OCI-LY1 (cell line): Measurements from ENCODE around the gene TM4SF18.

Experiments used
- H2AFZ ChIP-seq: fragments of 200-600 bp; sonication (generic), shearing (Covaris generic); 2 replicates; pipeline ENCODE4 v1.6.0; 2014; ENCODE audit warnings: antibody characterized with exemption, mild to moderate bottlenecking, low read length
- H3F3A ChIP-seq: fragments of 200-600 bp; sonication (generic), shearing (Covaris generic); 2 replicates; pipeline ENCODE4 v1.6.0; 2014; ENCODE audit warnings: mild to moderate bottlenecking, antibody characterized with exemption, low read length, moderate library complexity; ENCODE audit not compliant: insufficient read depth
- H3K27ac ChIP-seq: fragments of 200-600 bp; sonication (generic); 2 replicates; pipeline ENCODE4 v1.5.1; 2014; ENCODE audit warnings: low read length, mixed run types, mild to moderate bottlenecking, low read depth; ENCODE audit not compliant: poor library complexity, severe bottlenecking
- H3K27me3 ChIP-seq: fragments of 200-600 bp; sonication (generic); 2 replicates; pipeline ENCODE4 v1.6.0; 2014; ENCODE audit warnings: antibody characterized with exemption, mild to moderate bottlenecking, low read length, moderate library complexity; ENCODE audit not compliant: insufficient read depth
- H3K36me3 ChIP-seq: fragments of 200-600 bp; sonication (generic); 2 replicates; pipeline ENCODE4 v1.6.1; 2014; ENCODE audit warnings: mild to moderate bottlenecking, antibody characterized with exemption, low read length, moderate library complexity, mixed read lengths; ENCODE audit not compliant: insufficient read depth
- H3K4me1 ChIP-seq: fragments of 200-600 bp; sonication (generic); 2 replicates; pipeline ENCODE4 v1.5.1; 2014; ENCODE audit warnings: mild to moderate bottlenecking, low read length, moderate library complexity; ENCODE audit not compliant: insufficient read depth, severe bottlenecking
- H3K4me2 ChIP-seq: fragments of 200-600 bp; sonication (generic), shearing (Covaris generic); 2 replicates; pipeline ENCODE4 v1.6.1; 2014; ENCODE audit warnings: low read length
- H3K4me3 ChIP-seq: fragments of 200-600 bp; sonication (generic); 2 replicates; pipeline ENCODE4 v1.5.1; 2014; ENCODE audit warnings: low read length, low read depth, mild to moderate bottlenecking, mixed read lengths; ENCODE audit not compliant: poor library complexity, severe bottlenecking
- H3K79me2 ChIP-seq: fragments of 200-600 bp; shearing (Covaris generic); 2 replicates; pipeline ENCODE4 v1.6.1; 2016; ENCODE audit warnings: mixed run types, low read length, mixed read lengths; ENCODE audit not compliant: insufficient read depth
- H3K9ac ChIP-seq: fragments of 200-600 bp; sonication (generic), shearing (Covaris generic); 2 replicates; pipeline ENCODE4 v1.6.1; 2014; ENCODE audit warnings: mild to moderate bottlenecking, low read length, mixed read lengths
- H3K9me2 ChIP-seq: fragments of 200-600 bp; sonication (generic), shearing (Covaris generic); 2 replicates; pipeline ENCODE4 v1.6.1; 2014; ENCODE audit warnings: low read depth, mild to moderate bottlenecking, low read length, mixed read lengths
- H3K9me3 ChIP-seq: fragments of 200-600 bp; shearing (Covaris generic); 2 replicates; pipeline ENCODE4 v1.6.1; 2014; ENCODE audit warnings: low read length, mixed read lengths
- H4K20me1 ChIP-seq: fragments of 200-600 bp; sonication (generic), shearing (Covaris generic); 2 replicates; pipeline ENCODE4 v1.6.0; 2016; ENCODE audit warnings: mild to moderate bottlenecking, low read length; ENCODE audit not compliant: insufficient read depth
- EZH2 ChIP-seq: fragments of 200-600 bp; sonication (generic), shearing (Covaris generic); IDR thresholded peaks from 2 replicates; pipeline ENCODE4 v1.8.0; 2017; ENCODE audit warnings: borderline replicate concordance, mixed run types, mild to moderate bottlenecking, antibody characterized with exemption, low read length, moderate library complexity, mixed read lengths
- TF ChIP-seq, protein P1 (sequence below): fragments of 200-600 bp; sonication (generic), shearing (Covaris generic); IDR thresholded peaks from 2 replicates; pipeline ENCODE4 v1.5.1; 2017; ENCODE audit warnings: mild to moderate bottlenecking, antibody characterized with exemption, low read length, moderate library complexity, mixed read lengths

TM4SF18 gene

GRCh38 chr3:149362366-149362765, 28.9 kb upstream of the TM4SF18 start:
- no peak overlapping the region for H3K27ac ChIP-seq
- H3K79me2 ChIP-seq, result no peaks in the 10 kb centered on the region
- no peak for TF ChIP-seq EZH2
- H3K4me1 ChIP-seq, result no peaks in the 10 kb centered on the region
- no peaks in the 10 kb centered on the region for H3K9me2 ChIP-seq
- no peaks in the 10 kb centered on the region for H3K9me3 ChIP-seq
- H4K20me1 ChIP-seq, result no peaks in the 10 kb centered on the region
- no peak overlapping the region for H3K4me2 ChIP-seq
- H2AFZ ChIP-seq, result no peak overlapping the region
- no peak overlapping the region for H3K9ac ChIP-seq
- H3F3A ChIP-seq, result no peaks in the 10 kb centered on the region
- no peaks in the 10 kb centered on the region for H3K36me3 ChIP-seq
- H3K27me3 ChIP-seq, result peaks cover 5% of the 10 kb centered on the region; the same call in 1 of the 2 replicates
- no peak overlapping the region for H3K4me3 ChIP-seq

DNA sequence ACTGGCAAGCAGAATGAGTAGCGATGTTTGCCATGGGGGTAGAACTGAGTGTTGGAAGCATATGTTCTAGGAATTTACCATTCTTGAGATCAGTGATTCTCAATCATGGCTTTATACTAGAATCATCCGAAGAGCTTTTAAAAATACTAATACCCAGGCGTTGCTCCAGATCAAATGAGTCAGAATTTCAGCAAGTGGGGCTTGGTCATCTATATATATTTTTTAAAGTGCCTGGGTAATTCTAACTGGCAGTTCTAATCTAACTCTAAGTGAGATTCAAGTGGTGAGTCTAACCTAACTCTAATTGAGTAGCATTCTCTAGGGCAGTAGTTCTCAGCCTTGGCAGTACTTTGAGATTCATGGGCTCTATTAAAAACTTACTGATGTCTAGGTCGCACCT, 23.2 kb upstream of the TM4SF18 start:
- Histone ChIP-seq H3K9me2 (no peaks in the 10 kb centered on the region), H4K20me1 (no peaks in the 10 kb centered on the region), H2AFZ (no peak overlapping the region), H3K4me2 (no peak overlapping the region), H3K9ac (no peak overlapping the region), H3K27ac (no peak overlapping the region), H3F3A (no peaks in the 10 kb centered on the region), H3K4me1 (no peaks in the 10 kb centered on the region), H3K36me3 (no peaks in the 10 kb centered on the region), H3K4me3 (no peak overlapping the region), H3K9me3 (no peaks in the 10 kb centered on the region), H3K79me2 (no peaks in the 10 kb centered on the region), H3K27me3 (no peaks in the 10 kb centered on the region; the same call in 1 of the 2 replicates)
- TF ChIP-seq EZH2, result no peak
- TF ChIP-seq, protein P1, sequence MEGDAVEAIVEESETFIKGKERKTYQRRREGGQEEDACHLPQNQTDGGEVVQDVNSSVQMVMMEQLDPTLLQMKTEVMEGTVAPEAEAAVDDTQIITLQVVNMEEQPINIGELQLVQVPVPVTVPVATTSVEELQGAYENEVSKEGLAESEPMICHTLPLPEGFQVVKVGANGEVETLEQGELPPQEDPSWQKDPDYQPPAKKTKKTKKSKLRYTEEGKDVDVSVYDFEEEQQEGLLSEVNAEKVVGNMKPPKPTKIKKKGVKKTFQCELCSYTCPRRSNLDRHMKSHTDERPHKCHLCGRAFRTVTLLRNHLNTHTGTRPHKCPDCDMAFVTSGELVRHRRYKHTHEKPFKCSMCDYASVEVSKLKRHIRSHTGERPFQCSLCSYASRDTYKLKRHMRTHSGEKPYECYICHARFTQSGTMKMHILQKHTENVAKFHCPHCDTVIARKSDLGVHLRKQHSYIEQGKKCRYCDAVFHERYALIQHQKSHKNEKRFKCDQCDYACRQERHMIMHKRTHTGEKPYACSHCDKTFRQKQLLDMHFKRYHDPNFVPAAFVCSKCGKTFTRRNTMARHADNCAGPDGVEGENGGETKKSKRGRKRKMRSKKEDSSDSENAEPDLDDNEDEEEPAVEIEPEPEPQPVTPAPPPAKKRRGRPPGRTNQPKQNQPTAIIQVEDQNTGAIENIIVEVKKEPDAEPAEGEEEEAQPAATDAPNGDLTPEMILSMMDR, result no peak

DNA sequence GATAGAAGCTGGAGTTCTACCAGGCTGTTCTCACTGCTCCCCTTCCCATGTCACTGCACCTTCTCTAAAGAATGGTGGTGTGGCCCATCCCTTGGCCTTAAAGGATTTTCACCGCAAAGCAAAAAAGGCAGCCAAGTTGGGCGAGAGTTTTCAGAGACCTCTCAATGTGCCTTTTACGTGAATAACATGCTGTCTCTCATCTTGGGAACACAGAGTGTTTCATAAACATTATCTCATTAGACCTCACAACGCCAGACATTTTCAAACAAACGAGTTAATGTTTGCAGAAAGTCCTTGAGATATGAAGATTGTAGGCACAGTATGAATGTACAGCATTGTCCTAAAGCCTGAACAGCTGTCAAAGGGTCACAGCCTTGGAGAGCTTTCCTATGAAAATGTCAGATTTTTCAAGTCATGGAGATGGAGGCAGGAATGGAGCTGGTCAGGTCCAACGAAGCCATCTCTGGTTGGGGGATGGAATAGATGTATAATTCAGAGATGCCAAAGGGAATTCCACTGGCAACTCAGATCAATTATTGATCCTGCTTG, 22.7 kb upstream of the TM4SF18 start:
- no peak overlapping the region for H3K4me3 ChIP-seq
- H3F3A ChIP-seq, result no peaks in the 10 kb centered on the region
- H3K27me3 ChIP-seq, result no peaks in the 10 kb centered on the region; the same call in 1 of the 2 replicates
- H4K20me1 ChIP-seq, result no peaks in the 10 kb centered on the region
- H3K9me3 ChIP-seq, result no peaks in the 10 kb centered on the region
- no peak overlapping the region for H2AFZ ChIP-seq
- no peaks in the 10 kb centered on the region for H3K9me2 ChIP-seq
- H3K4me1 ChIP-seq, result no peaks in the 10 kb centered on the region
- no peaks in the 10 kb centered on the region for H3K79me2 ChIP-seq
- H3K4me2 ChIP-seq, result no peak overlapping the region
- H3K36me3 ChIP-seq, result no peaks in the 10 kb centered on the region
- no peak for TF ChIP-seq EZH2
- TF ChIP-seq, protein P1, result no peak
- no peak overlapping the region for H3K9ac ChIP-seq
- H3K27ac ChIP-seq, result no peak overlapping the region

- H3K4me3 ChIP-seq, result no peak overlapping the region
- H4K20me1 ChIP-seq, result no peaks in the 10 kb centered on the region
- no peaks in the 10 kb centered on the region for H3K9me3 ChIP-seq
- H3K79me2 ChIP-seq, result no peaks in the 10 kb centered on the region
- H3K9me2 ChIP-seq, result no peaks in the 10 kb centered on the region
- TF ChIP-seq EZH2, result no peak
- TF ChIP-seq, protein P1, result no peak
- H3K9ac ChIP-seq, result no peak overlapping the region
- no peaks in the 10 kb centered on the region for H3F3A ChIP-seq
- H3K4me2 ChIP-seq, result no peak overlapping the region
- H3K4me1 ChIP-seq, result no peaks in the 10 kb centered on the region
- no peak overlapping the region for H3K27ac ChIP-seq
- H2AFZ ChIP-seq, result no peak overlapping the region
- H3K27me3 ChIP-seq, result no peaks in the 10 kb centered on the region; the same call in 1 of the 2 replicates
- H3K36me3 ChIP-seq, result no peaks in the 10 kb centered on the region
These were observed 20.2 kb upstream of the TM4SF18 start for GRCh38 chr3:149353581-149354184.
